GM12878 (cell line): ENCODE results near the gene GABBR2.

Experiments
- CTCF ChIP-seq, 3 experiments: IDR thresholded peaks in 2 of 3; conservative IDR thresholded peaks in 1 of 3; 2 replicates each; pipeline ENCODE4 v1.5.1; 2011; ENCODE audit warnings: low read depth in 3 of 3, low read length in 3 of 3, mild to moderate bottlenecking in 3 of 3, control low read depth in 2 of 3, moderate library complexity in 2 of 3, inconsistent platforms in 1 of 3, mixed read lengths in 1 of 3; ENCODE audit not compliant: control insufficient read depth in 2 of 3, insufficient read depth in 1 of 3; ENCODE audit errors: extremely low read depth in 1 of 3
- MYC ChIP-seq: IDR thresholded peaks from 2 replicates; pipeline ENCODE4 v1.6.1; 2011; ENCODE audit warnings: mild to moderate bottlenecking, low read length, moderate library complexity, inconsistent platforms; ENCODE audit not compliant: insufficient read depth, insufficient replicate concordance, insufficient read length, severe bottlenecking
- ZSCAN29 ChIP-seq: fragments of 450-650 bp; IDR thresholded peaks from 2 replicates; pipeline ENCODE4 v1.6.1; 2017; ENCODE audit warnings: mild to moderate bottlenecking, moderate library complexity

GRCh38 chr9:98736226-98736625 lies 27.5 kb upstream of the GABBR2 start:
- no peak for TF ChIP-seq ZSCAN29
- no peak for TF ChIP-seq CTCF (IDR thresholded peaks at IDR 0.05 in 2 of 3, conservative IDR thresholded peaks at IDR 0.05 in 1 of 3; ENCODE audit: control insufficient read depth in 2 of 3, extremely low read depth in 1 of 3, insufficient read depth in 1 of 3, low read depth in 3 of 3, low read length in 3 of 3)
- TF ChIP-seq MYC: no peak
